GM23248 (cell line): ENCODE results near the gene NKAIN2. TPM values are rescaled to one million over a fixed set of nuclear protein-coding genes. Genes with fewer than 3 reads are reported as not detected.
"Not testable (repeated sequence)": the region's sequence is repeated elsewhere in the genome, so short reads cannot be mapped to it uniquely, and the experiment has no call there.

Source experiments
- DNase-seq: peaks from one replicate; pipeline ENCODE4 v3.0.0-alpha.2; 2015
- H2AFZ ChIP-seq: fragments of 200-600 bp; sonication (generic); 2 replicates; pipeline ENCODE4 v1.6.1; 2016; ENCODE audit warnings: antibody characterized with exemption
- H3F3A ChIP-seq: fragments of 200-600 bp; sonication (generic); 2 replicates; pipeline ENCODE4 v1.6.1; 2016; ENCODE audit warnings: mild to moderate bottlenecking, antibody characterized with exemption, mixed run types; ENCODE audit not compliant: insufficient read depth
- H3K27ac ChIP-seq: fragments of 200-600 bp; sonication (generic); 2 replicates; pipeline ENCODE4 v1.5.1; 2016; ENCODE audit warnings: mild to moderate bottlenecking
- H3K27me3 ChIP-seq: fragments of 200-600 bp; sonication (generic); replicated peaks from 2 replicates; pipeline ENCODE4 v1.6.1; 2016; ENCODE audit warnings: mild to moderate bottlenecking; ENCODE audit not compliant: insufficient read depth
- H3K36me3 ChIP-seq: fragments of 200-600 bp; sonication (generic); 2 replicates; pipeline ENCODE4 v1.6.1; 2016; ENCODE audit warnings: low read depth, mild to moderate bottlenecking
- H3K4me1 ChIP-seq: fragments of 200-600 bp; sonication (generic); 2 replicates; pipeline ENCODE4 v1.6.1; 2016; ENCODE audit warnings: mild to moderate bottlenecking; ENCODE audit not compliant: insufficient read depth
- H3K4me2 ChIP-seq: fragments of 200-600 bp; sonication (generic); one replicate; pipeline ENCODE4 v1.6.1; 2016; ENCODE audit warnings: mild to moderate bottlenecking; ENCODE audit not compliant: unreplicated experiment
- H3K4me3 ChIP-seq: fragments of 200-600 bp; sonication (generic); 2 replicates; pipeline ENCODE4 v1.5.1; 2016; ENCODE audit warnings: mild to moderate bottlenecking
- H3K79me2 ChIP-seq: fragments of 200-600 bp; sonication (generic); 2 replicates; pipeline ENCODE4 v1.6.1; 2016; ENCODE audit warnings: mild to moderate bottlenecking; ENCODE audit not compliant: insufficient read depth
- H3K9ac ChIP-seq: fragments of 200-600 bp; sonication (generic); 2 replicates; pipeline ENCODE4 v1.6.1; 2016; ENCODE audit warnings: mild to moderate bottlenecking
- H3K9me2 ChIP-seq: fragments of 200-600 bp; sonication (generic); 2 replicates; pipeline ENCODE4 v1.6.1; 2016; ENCODE audit warnings: mixed run types, mild to moderate bottlenecking, moderate library complexity; ENCODE audit not compliant: insufficient read depth
- H3K9me3 ChIP-seq: fragments of 200-600 bp; sonication (generic); one replicate; pipeline ENCODE4 v1.6.1; 2017; ENCODE audit warnings: low read depth
- H4K20me1 ChIP-seq: fragments of 200-600 bp; sonication (generic); 2 replicates; pipeline ENCODE4 v1.6.0; 2016; ENCODE audit not compliant: insufficient read depth
- EZH2 ChIP-seq: fragments of 200-600 bp; sonication (generic); IDR thresholded peaks from 2 replicates; pipeline ENCODE4 v1.6.1; 2018; ENCODE audit warnings: antibody characterized with exemption, mild to moderate bottlenecking; ENCODE audit not compliant: insufficient read depth, poor library complexity, severe bottlenecking
- EZH2phosphoT487 ChIP-seq: fragments of 200-600 bp; sonication (generic); IDR thresholded peaks from 2 replicates; pipeline ENCODE4 v1.6.1; 2018; ENCODE audit warnings: antibody characterized with exemption, moderate library complexity, mild to moderate bottlenecking, low read depth; ENCODE audit not compliant: insufficient read depth
- WGBS, 2 experiments: methylation state at CpG; one replicate each; pipeline ENCODE4 v1.1.6; 2015 to 2017; ENCODE audit warnings: low lambda C conversion rate in 2 of 2, low coverage in 1 of 2; ENCODE audit errors: missing lambda C conversion rate in 2 of 2; 5-methylcytosine and 5-hydroxymethylcytosine counted together
- in situ Hi-C: fragments of 300-500 bp; cut with MboI; formaldehyde crosslinking; loops from 2 replicates; pipeline ENCODE4 v1.15.0; 2020
- polyA plus RNA-seq: library from polyadenylated mRNA; unstranded; fragments of >200 nt; fragmentation: Nextera tagmentation; extraction: Ambion mirVana; gene quantifications from 2 replicates; pipeline ENCODE4 v1.2.1, GENCODE V29; 2016
- total RNA-seq: library from RNA; depleted of rRNA; stranded (reverse); fragments of >200 nt; shearing (Covaris generic); gene quantifications from 2 replicates; pipeline ENCODE4 v1.2.3, GENCODE V29; 2014

NKAIN2 gene
- total and polyA plus RNA-seq, 2 experiments from 2014 or later = not detected

DNA sequence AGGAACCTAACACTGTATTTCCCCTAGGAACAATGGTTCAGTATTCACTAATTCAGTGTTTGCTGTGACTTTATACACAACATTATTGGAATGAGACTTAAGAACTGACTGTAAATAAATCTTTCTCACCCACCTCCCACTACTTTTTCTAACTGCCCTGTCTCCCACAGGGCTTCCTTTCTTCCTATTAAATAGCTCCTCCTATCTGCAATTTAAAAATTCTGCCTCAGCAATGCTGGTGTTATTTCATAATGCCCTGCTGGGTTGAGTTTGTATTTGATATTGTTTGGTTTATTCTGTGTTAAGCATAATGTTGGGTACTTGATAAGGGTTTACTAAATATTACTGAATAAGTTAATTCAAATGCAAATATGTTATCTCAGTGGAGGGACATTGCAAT is 585.5 kb downstream of the NKAIN2 start:
- peaks cover 7% of the 10 kb centered on the region for H3K9me3 ChIP-seq
- no peaks in the 10 kb centered on the region for H3K79me2 ChIP-seq
- no peaks in the 10 kb centered on the region for H3K9me2 ChIP-seq
- no peaks in the 10 kb centered on the region for H4K20me1 ChIP-seq
- H3K36me3 ChIP-seq = no peaks in the 10 kb centered on the region
- H3F3A ChIP-seq = no peaks in the 10 kb centered on the region
- no peak overlapping the region for H3K4me3 ChIP-seq
- H3K27me3 ChIP-seq = no peaks in the 10 kb centered on the region
- H3K4me1 ChIP-seq = no peaks in the 10 kb centered on the region
- H3K27ac ChIP-seq = no peak overlapping the region
- no peak for DNase-seq
- no peak overlapping the region for H3K4me2 ChIP-seq
- in situ Hi-C loops = no loop called here
- TF ChIP-seq EZH2phosphoT487 (no peak), EZH2 (no peak)
- no peak overlapping the region for H3K9ac ChIP-seq
- no peak overlapping the region for H2AFZ ChIP-seq

- Histone ChIP-seq H3K4me1 (no peaks in the 10 kb centered on the region), H3F3A (no peaks in the 10 kb centered on the region), H3K9ac (no peak overlapping the region), H3K9me2 (no peaks in the 10 kb centered on the region), H4K20me1 (no peaks in the 10 kb centered on the region), H3K4me2 (no peak overlapping the region), H2AFZ (no peak overlapping the region), H3K27ac (no peak overlapping the region), H3K4me3 (no peak overlapping the region), H3K9me3 (peaks cover 5% of the 10 kb centered on the region), H3K79me2 (no peaks in the 10 kb centered on the region), H3K27me3 (no peaks in the 10 kb centered on the region), H3K36me3 (no peaks in the 10 kb centered on the region)
- DNase-seq = no peak
- 33 to 44% methylated on average over 4 of the region's 4 CpGs for WGBS, 2 experiments
- in situ Hi-C loops = no loop called here
- TF ChIP-seq EZH2phosphoT487 (no peak), EZH2 (no peak)
These were observed 589.9 kb downstream of the NKAIN2 start for GRCh38 chr6:124393536-124393935.

- 23 to 30% methylated on average over 2 of the region's 2 CpGs for WGBS, 2 experiments
- no peak for DNase-seq
- TF ChIP-seq EZH2 = no peak
- no peak for TF ChIP-seq EZH2phosphoT487
These were observed 592.7 kb downstream of the NKAIN2 start for GRCh38 chr6:124396361-124396760.

GRCh38 chr6:124400261-124400999 is 596.8 kb downstream of the NKAIN2 start:
- H3F3A ChIP-seq = no peaks in the 10 kb centered on the region
- H3K4me2 ChIP-seq = no peak overlapping the region
- H3K9ac ChIP-seq = no peak overlapping the region
- H3K9me3 ChIP-seq = no peaks in the 10 kb centered on the region
- no peaks in the 10 kb centered on the region for H3K27me3 ChIP-seq
- H3K4me1 ChIP-seq = no peaks in the 10 kb centered on the region
- no peak overlapping the region for H3K4me3 ChIP-seq
- TF ChIP-seq EZH2phosphoT487 (no peak), EZH2 (no peak)
- no peak for DNase-seq
- H3K36me3 ChIP-seq = no peaks in the 10 kb centered on the region
- no peaks in the 10 kb centered on the region for H4K20me1 ChIP-seq
- no peaks in the 10 kb centered on the region for H3K79me2 ChIP-seq
- no peak overlapping the region for H3K27ac ChIP-seq
- WGBS, 2 experiments = 4 to 7% methylated on average over 2 of the region's 2 CpGs
- H3K9me2 ChIP-seq = no peaks in the 10 kb centered on the region
- in situ Hi-C loops = no loop called here
- no peak overlapping the region for H2AFZ ChIP-seq

More at GRCh38 chr6:124396361-124396760, 592.7 kb downstream of the NKAIN2 start:
- H3K4me1 ChIP-seq = no peaks in the 10 kb centered on the region
- no peak overlapping the region for H3K4me2 ChIP-seq
- no peaks in the 10 kb centered on the region for H3K36me3 ChIP-seq
- H4K20me1 ChIP-seq = no peaks in the 10 kb centered on the region
- no peaks in the 10 kb centered on the region for H3K9me2 ChIP-seq
- H3K27me3 ChIP-seq = no peaks in the 10 kb centered on the region
- H3K9ac ChIP-seq = no peak overlapping the region
- H3K27ac ChIP-seq = no peak overlapping the region
- H2AFZ ChIP-seq = no peak overlapping the region
- H3F3A ChIP-seq = no peaks in the 10 kb centered on the region
- H3K9me3 ChIP-seq = peaks cover 3% of the 10 kb centered on the region
- in situ Hi-C loops = no loop called here
- no peaks in the 10 kb centered on the region for H3K79me2 ChIP-seq
- no peak overlapping the region for H3K4me3 ChIP-seq

- H3K4me2 ChIP-seq, H3K79me2 ChIP-seq, H3K36me3 ChIP-seq, DNase-seq, H3K4me1 ChIP-seq, H3F3A ChIP-seq, H2AFZ ChIP-seq, H3K27me3 ChIP-seq, H3K27ac ChIP-seq, H3K4me3 ChIP-seq, H4K20me1 ChIP-seq, H3K9ac ChIP-seq, H3K9me2 ChIP-seq, in situ Hi-C loops, H3K9me3 ChIP-seq: not testable (repeated sequence)
- 14 to 29% methylated on average over 4 of the region's 4 CpGs for WGBS, 2 experiments
These were observed 606.8 kb downstream of the NKAIN2 start for GRCh38 chr6:124410425-124410824.

GRCh38 chr6:124412657-124413056 is 609.0 kb downstream of the NKAIN2 start:
- H2AFZ ChIP-seq, H3K9ac ChIP-seq, DNase-seq, H3K9me3 ChIP-seq, H3F3A ChIP-seq, H3K27me3 ChIP-seq, H3K27ac ChIP-seq, H3K9me2 ChIP-seq, H3K4me3 ChIP-seq, H3K4me2 ChIP-seq, H4K20me1 ChIP-seq, H3K4me1 ChIP-seq, H3K36me3 ChIP-seq, in situ Hi-C loops, H3K79me2 ChIP-seq: not testable (repeated sequence)
- WGBS, 2 experiments = 35 to 36% methylated on average over 10 of the region's 10 CpGs
